Endothelial cell of umbilical vein (primary cell): ENCODE data around the gene QTRT2. TPM values are rescaled to one million over a fixed set of nuclear protein-coding genes. Genes with fewer than 3 reads are reported as not detected.

Source experiments
- BruUV-seq: library from RNA; stranded (reverse); fragments of 400-500 nt; replicated peaks from 2 replicates; lab custom pipeline; 2021; lab: Mats Ljungman, UMichigan
- CTCF ChIA-PET: fragments of 300-600, 350-600 bp; sonication (Branson Sonifier 250); formaldehyde crosslinking; loops from one replicate; lab custom pipeline; 2021; ENCODE audit warnings: antibody characterized with exemption, inconsistent platforms; lab: Charles Lee
- POLR2A ChIA-PET: fragments of 300-600, 350-600 bp; sonication (Branson Sonifier 250); formaldehyde crosslinking; loops from one replicate; lab custom pipeline; 2021; ENCODE audit warnings: antibody characterized with exemption, inconsistent platforms; lab: Charles Lee
- DNase-seq: peaks from one replicate; pipeline ENCODE4 v3.0.0-alpha.2; 2011; ENCODE audit warnings: low read depth, low spot score
- FAIRE-seq: peaks from 2 replicates; lab custom pipeline; 2011; peaks lifted over from hg19 to GRCh38; lab: Jason Lieb, UNC
- H2AFZ ChIP-seq: 2 replicates; pipeline ENCODE4 v1.6.0; 2012; ENCODE audit warnings: low read depth, low read length, control low read depth, inconsistent platforms
- H3K27ac ChIP-seq: 2 replicates; pipeline ENCODE4 v1.5.1; 2011; ENCODE audit warnings: low read depth, mild to moderate bottlenecking, control low read depth, low read length, moderate library complexity; ENCODE audit not compliant: insufficient read depth
- H3K27me3 ChIP-seq, 2 experiments: 2 replicates each; pipeline versions ENCODE4 v1.6.0 to v1.6.1; 2011; ENCODE audit warnings: low read length in 2 of 2, mixed read lengths in 1 of 2; ENCODE audit not compliant: control insufficient read depth in 2 of 2, insufficient read depth in 2 of 2
- H3K36me3 ChIP-seq, 2 experiments: 2 replicates in 1 of 2; 3 replicates in 1 of 2; pipeline ENCODE4 v1.5.1; 2011; ENCODE audit warnings: low read length in 2 of 2, mild to moderate bottlenecking in 1 of 2, moderate library complexity in 1 of 2; ENCODE audit not compliant: control insufficient read depth in 2 of 2, insufficient read depth in 2 of 2; ENCODE audit errors: extremely low read depth in 1 of 2
- H3K4me1 ChIP-seq: 3 replicates; pipeline ENCODE4 v1.5.1; 2011; ENCODE audit warnings: mild to moderate bottlenecking, low read length; ENCODE audit not compliant: control insufficient read depth, insufficient read depth; ENCODE audit errors: extremely low read depth
- H3K4me2 ChIP-seq: 2 replicates; pipeline ENCODE4 v1.6.1; 2011; ENCODE audit warnings: low read length, control low read depth, mixed read lengths; ENCODE audit not compliant: insufficient read depth
- H3K4me3 ChIP-seq, 3 experiments: fragments of 200-600 bp in 1 of 3; sonication (generic), shearing (Covaris generic) in 1 of 3; replicated peaks in 1 of 3; 2 replicates each; pipeline ENCODE4 v1.5.1; 2011 to 2016; ENCODE audit warnings: control low read depth in 3 of 3, low read length in 3 of 3, mild to moderate bottlenecking in 2 of 3, inconsistent platforms in 1 of 3, low read depth in 1 of 3, moderate library complexity in 1 of 3; ENCODE audit not compliant: insufficient read depth in 1 of 3
- H3K79me2 ChIP-seq: 2 replicates; pipeline ENCODE4 v1.6.0; 2012; ENCODE audit warnings: low read length, inconsistent platforms; ENCODE audit not compliant: control insufficient read depth, insufficient read depth
- H3K9ac ChIP-seq: replicated peaks from 2 replicates; pipeline ENCODE3; 2011; ENCODE audit warnings: low read length, control low read depth; ENCODE audit not compliant: insufficient read depth; ENCODE audit errors: extremely low read depth
- H3K9me1 ChIP-seq: replicated peaks from 3 replicates; pipeline ENCODE4 v1.6.0; 2011; ENCODE audit warnings: mild to moderate bottlenecking, low read length; ENCODE audit not compliant: control insufficient read depth, insufficient read depth; ENCODE audit errors: extremely low read depth
- H3K9me3 ChIP-seq: replicated peaks from 2 replicates; pipeline ENCODE4 v1.5.1; 2012; ENCODE audit warnings: low read length, inconsistent platforms; ENCODE audit not compliant: control insufficient read depth, insufficient read depth
- H4K20me1 ChIP-seq: replicated peaks from 2 replicates; pipeline ENCODE3; 2011; ENCODE audit warnings: mild to moderate bottlenecking, low read length; ENCODE audit not compliant: control insufficient read depth, insufficient read depth; ENCODE audit errors: extremely low read depth
- EZH2 ChIP-seq: IDR thresholded peaks from 2 replicates; pipeline ENCODE4 v1.6.1; 2012; ENCODE audit warnings: borderline replicate concordance, low read depth, mild to moderate bottlenecking, moderate library complexity, low read length, inconsistent platforms; ENCODE audit not compliant: severe bottlenecking
- FOS ChIP-seq: IDR thresholded peaks from 2 replicates; pipeline ENCODE4 v1.6.1; 2011; ENCODE audit warnings: mild to moderate bottlenecking, low read length, moderate library complexity, borderline replicate concordance; ENCODE audit not compliant: insufficient read depth
- GATA2 ChIP-seq: IDR thresholded peaks from 2 replicates; pipeline ENCODE4 v1.7.0; 2011; ENCODE audit warnings: low read depth, mild to moderate bottlenecking, moderate library complexity, mixed read lengths, low read length; ENCODE audit not compliant: insufficient read length, insufficient read depth
- JUN ChIP-seq: IDR thresholded peaks from 2 replicates; pipeline ENCODE4 v1.6.1; 2011; ENCODE audit warnings: borderline replicate concordance, low read depth; ENCODE audit not compliant: insufficient read length, insufficient read depth
- MAX ChIP-seq: IDR thresholded peaks from 2 replicates; pipeline ENCODE4 v1.6.1; 2011; ENCODE audit not compliant: insufficient read depth, insufficient read length
- MYC ChIP-seq: IDR thresholded peaks from one replicate; pipeline ENCODE4 v1.6.1; 2011; ENCODE audit warnings: mild to moderate bottlenecking, low read depth, low read length
- POLR2A ChIP-seq: IDR thresholded peaks from 2 replicates; pipeline ENCODE4 v1.6.1; 2012; ENCODE audit warnings: low read depth, mild to moderate bottlenecking, control low read depth, low read length
- POLR2AphosphoS5 ChIP-seq: IDR thresholded peaks from 2 replicates; pipeline ENCODE4 v1.6.1; 2012; ENCODE audit warnings: low read depth, mild to moderate bottlenecking, control low read depth, low read length, moderate library complexity; ENCODE audit not compliant: insufficient read depth
- dilution Hi-C: fragments of 300-500 bp; cut with MboI; formaldehyde crosslinking; loops from one replicate; pipeline ENCODE4 v1.15.0; 2019; ENCODE audit warnings: low sequenced_read_pairs; ENCODE audit not compliant: extremely low pct_ligation_motif_present
- intact Hi-C: fragments of 100-400 bp; cut with micrococcal nuclease; formaldehyde crosslinking; loops from one replicate; pipeline ENCODE4 v1.10.0; 2022
- polyA plus RNA-seq, 4 experiments: library from polyadenylated mRNA; depleted of rRNA in 3 of 4; stranded (reverse) in 3 of 4; unstranded in 1 of 4; fragments of >200 nt; gene quantifications; 2 replicates each; pipeline versions ENCODE4 v1.2.1 to v1.2.3, GENCODE V29; 2011 to 2012; ENCODE audit warnings: missing spikeins in 1 of 4
- total RNA-seq: library from RNA; stranded (reverse); gene quantifications from 2 replicates; pipeline ENCODE4 v1.2.3, GENCODE V29; 2021
- TF ChIP-seq, protein P1 (sequence below), 2 donors: IDR thresholded peaks; 1 replicate in 1 of 2; 2 replicates in 1 of 2; pipeline ENCODE4 v1.5.1; 2011; ENCODE audit warnings: low read length in 2 of 2, mild to moderate bottlenecking in 2 of 2, moderate library complexity in 2 of 2, control low read depth in 1 of 2, inconsistent platforms in 1 of 2, low read depth in 1 of 2; ENCODE audit not compliant: insufficient read depth in 1 of 2; ENCODE audit errors: extremely low read depth in 1 of 2

Gene QTRT2
- total and polyA plus RNA-seq, 2 donors (not counting 3 experiments of a cell fraction or from before 2014, with no cell fraction given), result 11.0 to 42.8 TPM

GRCh38 chr3:114103858-114104257, 47.3 kb downstream of the QTRT2 start:
- dilution Hi-C loops, result no loop called here
- no peaks in the 10 kb centered on the region for H3K4me1 ChIP-seq
- FAIRE-seq (no peak), DNase-seq (no peak)
- no peaks in the 10 kb centered on the region for H3K79me2 ChIP-seq
- ChIA-PET POLR2A (no interaction called here), CTCF (no interaction called here)
- no peak overlapping the region for H3K4me2 ChIP-seq
- H3K4me3 ChIP-seq, result no peak overlapping the region
- H3K9ac ChIP-seq, result no peak overlapping the region
- H3K36me3 ChIP-seq, result no peaks in the 10 kb centered on the region
- no peaks in the 10 kb centered on the region for H3K27me3 ChIP-seq
- no peaks in the 10 kb centered on the region for H3K9me3 ChIP-seq
- no peaks in the 10 kb centered on the region for H4K20me1 ChIP-seq
- H3K27ac ChIP-seq, result no peak overlapping the region
- TF ChIP-seq POLR2A (no peak), GATA2 (no peak), EZH2 (no peak), FOS (no peak), POLR2AphosphoS5 (no peak), MAX (no peak), MYC (no peak), JUN (no peak)
- TF ChIP-seq, protein P1, sequence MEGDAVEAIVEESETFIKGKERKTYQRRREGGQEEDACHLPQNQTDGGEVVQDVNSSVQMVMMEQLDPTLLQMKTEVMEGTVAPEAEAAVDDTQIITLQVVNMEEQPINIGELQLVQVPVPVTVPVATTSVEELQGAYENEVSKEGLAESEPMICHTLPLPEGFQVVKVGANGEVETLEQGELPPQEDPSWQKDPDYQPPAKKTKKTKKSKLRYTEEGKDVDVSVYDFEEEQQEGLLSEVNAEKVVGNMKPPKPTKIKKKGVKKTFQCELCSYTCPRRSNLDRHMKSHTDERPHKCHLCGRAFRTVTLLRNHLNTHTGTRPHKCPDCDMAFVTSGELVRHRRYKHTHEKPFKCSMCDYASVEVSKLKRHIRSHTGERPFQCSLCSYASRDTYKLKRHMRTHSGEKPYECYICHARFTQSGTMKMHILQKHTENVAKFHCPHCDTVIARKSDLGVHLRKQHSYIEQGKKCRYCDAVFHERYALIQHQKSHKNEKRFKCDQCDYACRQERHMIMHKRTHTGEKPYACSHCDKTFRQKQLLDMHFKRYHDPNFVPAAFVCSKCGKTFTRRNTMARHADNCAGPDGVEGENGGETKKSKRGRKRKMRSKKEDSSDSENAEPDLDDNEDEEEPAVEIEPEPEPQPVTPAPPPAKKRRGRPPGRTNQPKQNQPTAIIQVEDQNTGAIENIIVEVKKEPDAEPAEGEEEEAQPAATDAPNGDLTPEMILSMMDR (IDR thresholded peaks at IDR 0.05; ENCODE audit: extremely low read depth in 1 of 2, insufficient read depth in 1 of 2, low read depth in 1 of 2, low read length in 2 of 2), result no peak
- intact Hi-C loops, result no loop called here
- H3K9me1 ChIP-seq, result no peaks in the 10 kb centered on the region
- no TSS peak for BruUV-seq
- no peak overlapping the region for H2AFZ ChIP-seq
